Transverse colon (tissue), 4 donors: ENCODE results near the gene BCAS4.

Experiments used
- EP300 ChIP-seq: sonication (generic); formaldehyde crosslinking; IDR thresholded peaks from one replicate; pipeline ENCODE4 v1.6.1; 2017; ENCODE audit warnings: antibody characterized with exemption, low read depth
- POLR2A ChIP-seq: fragments of 450-650 bp; IDR thresholded peaks from one replicate; pipeline ENCODE4 v1.6.1; 2016; ENCODE audit warnings: antibody characterized with exemption, mild to moderate bottlenecking, moderate library complexity
- POLR2AphosphoS5 ChIP-seq, 3 donors: sonication (generic); formaldehyde crosslinking; IDR thresholded peaks; one replicate each; pipeline ENCODE4 v1.6.1; 2016; ENCODE audit warnings: antibody characterized with exemption in 3 of 3
- TF ChIP-seq, protein P1 (sequence below), 5 experiments: fragments of 200-600 bp in 3 of 5; fragments of 450-650 bp in 2 of 5; sonication (generic) in 3 of 5; IDR thresholded peaks; 1 replicate in 2 of 5; 2 replicates in 3 of 5; pipeline ENCODE4 v1.5.1; 2016 to 2017; ENCODE audit warnings: antibody characterized with exemption in 5 of 5, inconsistent platforms in 3 of 5, mild to moderate bottlenecking in 2 of 5, moderate library complexity in 1 of 5

DNA sequence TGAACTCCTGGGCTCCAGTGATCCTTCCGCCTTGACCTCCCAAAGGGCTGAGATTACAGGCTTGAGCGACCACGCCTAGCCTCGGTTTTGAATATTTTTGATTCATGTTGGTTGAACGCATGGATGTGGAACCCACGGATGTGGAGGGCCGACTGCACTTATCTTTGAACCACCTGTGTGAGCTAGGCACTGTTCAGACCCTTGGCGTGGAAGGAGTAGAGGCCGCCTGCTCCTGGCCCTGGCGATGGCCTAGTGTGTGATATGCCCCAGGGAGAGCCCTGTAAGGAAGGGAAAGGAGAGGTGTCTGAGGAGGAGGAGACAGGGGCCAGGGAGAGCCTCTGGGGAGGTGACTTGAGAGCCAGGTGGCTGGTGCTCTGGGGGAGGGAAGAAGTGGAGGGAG is 64.3 kb downstream of the BCAS4 start:
- TF ChIP-seq EP300 (no peak), POLR2AphosphoS5 (IDR thresholded peaks at IDR 0.05) (no peak), POLR2A (no peak)
- TF ChIP-seq, protein P1, sequence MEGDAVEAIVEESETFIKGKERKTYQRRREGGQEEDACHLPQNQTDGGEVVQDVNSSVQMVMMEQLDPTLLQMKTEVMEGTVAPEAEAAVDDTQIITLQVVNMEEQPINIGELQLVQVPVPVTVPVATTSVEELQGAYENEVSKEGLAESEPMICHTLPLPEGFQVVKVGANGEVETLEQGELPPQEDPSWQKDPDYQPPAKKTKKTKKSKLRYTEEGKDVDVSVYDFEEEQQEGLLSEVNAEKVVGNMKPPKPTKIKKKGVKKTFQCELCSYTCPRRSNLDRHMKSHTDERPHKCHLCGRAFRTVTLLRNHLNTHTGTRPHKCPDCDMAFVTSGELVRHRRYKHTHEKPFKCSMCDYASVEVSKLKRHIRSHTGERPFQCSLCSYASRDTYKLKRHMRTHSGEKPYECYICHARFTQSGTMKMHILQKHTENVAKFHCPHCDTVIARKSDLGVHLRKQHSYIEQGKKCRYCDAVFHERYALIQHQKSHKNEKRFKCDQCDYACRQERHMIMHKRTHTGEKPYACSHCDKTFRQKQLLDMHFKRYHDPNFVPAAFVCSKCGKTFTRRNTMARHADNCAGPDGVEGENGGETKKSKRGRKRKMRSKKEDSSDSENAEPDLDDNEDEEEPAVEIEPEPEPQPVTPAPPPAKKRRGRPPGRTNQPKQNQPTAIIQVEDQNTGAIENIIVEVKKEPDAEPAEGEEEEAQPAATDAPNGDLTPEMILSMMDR (IDR thresholded peaks at IDR 0.05), result no peak
